ENCODE results near the gene C3orf22. TPM values are rescaled to one million over a fixed set of nuclear protein-coding genes. Genes with fewer than 3 reads are reported as not detected.

C3orf22 gene
- total RNA-seq, 4 donors from 2014 or later = not detected

DNA sequence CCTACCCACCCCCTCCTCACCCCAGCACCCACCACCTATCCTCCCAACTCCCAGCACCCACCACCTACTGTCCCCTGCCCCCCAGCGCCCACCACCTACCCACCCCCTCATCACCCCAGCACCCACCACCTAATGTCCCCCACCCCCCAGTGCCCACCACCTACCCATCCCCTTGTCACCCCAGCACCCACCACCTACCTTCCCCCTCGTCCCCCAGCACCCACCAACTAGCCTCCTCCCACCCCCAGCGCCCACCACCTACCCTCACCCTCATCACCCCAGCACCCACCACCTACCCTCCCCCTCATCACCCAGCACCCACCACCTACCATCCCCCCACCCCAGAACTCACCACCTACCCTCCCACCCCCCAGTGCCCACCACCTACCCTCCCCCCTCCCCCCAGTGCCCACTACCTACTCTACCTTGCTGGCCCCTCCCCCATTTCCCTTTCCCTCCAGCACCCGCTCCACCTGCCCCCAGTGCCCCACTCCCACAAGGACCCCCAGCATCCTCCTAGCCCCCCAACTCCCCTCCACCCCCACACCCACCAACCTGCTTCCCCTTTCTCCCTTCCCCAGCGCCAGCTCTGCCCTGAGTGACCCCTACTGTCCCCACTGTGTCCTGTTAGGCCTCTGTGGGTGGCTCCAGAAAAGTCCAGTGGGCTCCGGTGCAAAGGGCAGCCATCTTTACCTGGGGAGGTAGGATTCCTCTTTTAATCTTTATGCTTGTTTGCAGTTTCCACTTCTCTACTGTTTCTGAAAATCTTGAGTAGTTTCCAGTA lies 42.4 kb downstream of the C3orf22 start:
- no peak for DNase-seq (ENCODE audit: low spot score in 2 of 2)
- intact Hi-C loops (cut with DNase I; ENCODE audit: low total_unique reads) = no loop called here
- 92 to 97% methylated on average over 3 of the region's 6 CpGs for WGBS, 2 donors
- TF ChIP-seq POLR2A (IDR thresholded peaks at IDR 0.05) = no peak
- TF ChIP-seq, protein P1, sequence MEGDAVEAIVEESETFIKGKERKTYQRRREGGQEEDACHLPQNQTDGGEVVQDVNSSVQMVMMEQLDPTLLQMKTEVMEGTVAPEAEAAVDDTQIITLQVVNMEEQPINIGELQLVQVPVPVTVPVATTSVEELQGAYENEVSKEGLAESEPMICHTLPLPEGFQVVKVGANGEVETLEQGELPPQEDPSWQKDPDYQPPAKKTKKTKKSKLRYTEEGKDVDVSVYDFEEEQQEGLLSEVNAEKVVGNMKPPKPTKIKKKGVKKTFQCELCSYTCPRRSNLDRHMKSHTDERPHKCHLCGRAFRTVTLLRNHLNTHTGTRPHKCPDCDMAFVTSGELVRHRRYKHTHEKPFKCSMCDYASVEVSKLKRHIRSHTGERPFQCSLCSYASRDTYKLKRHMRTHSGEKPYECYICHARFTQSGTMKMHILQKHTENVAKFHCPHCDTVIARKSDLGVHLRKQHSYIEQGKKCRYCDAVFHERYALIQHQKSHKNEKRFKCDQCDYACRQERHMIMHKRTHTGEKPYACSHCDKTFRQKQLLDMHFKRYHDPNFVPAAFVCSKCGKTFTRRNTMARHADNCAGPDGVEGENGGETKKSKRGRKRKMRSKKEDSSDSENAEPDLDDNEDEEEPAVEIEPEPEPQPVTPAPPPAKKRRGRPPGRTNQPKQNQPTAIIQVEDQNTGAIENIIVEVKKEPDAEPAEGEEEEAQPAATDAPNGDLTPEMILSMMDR (IDR thresholded peaks at IDR 0.05) = no peak
- H3K4me3 ChIP-seq (ENCODE audit: low read depth, poor library complexity, severe bottlenecking) = no peak overlapping the region

DNA sequence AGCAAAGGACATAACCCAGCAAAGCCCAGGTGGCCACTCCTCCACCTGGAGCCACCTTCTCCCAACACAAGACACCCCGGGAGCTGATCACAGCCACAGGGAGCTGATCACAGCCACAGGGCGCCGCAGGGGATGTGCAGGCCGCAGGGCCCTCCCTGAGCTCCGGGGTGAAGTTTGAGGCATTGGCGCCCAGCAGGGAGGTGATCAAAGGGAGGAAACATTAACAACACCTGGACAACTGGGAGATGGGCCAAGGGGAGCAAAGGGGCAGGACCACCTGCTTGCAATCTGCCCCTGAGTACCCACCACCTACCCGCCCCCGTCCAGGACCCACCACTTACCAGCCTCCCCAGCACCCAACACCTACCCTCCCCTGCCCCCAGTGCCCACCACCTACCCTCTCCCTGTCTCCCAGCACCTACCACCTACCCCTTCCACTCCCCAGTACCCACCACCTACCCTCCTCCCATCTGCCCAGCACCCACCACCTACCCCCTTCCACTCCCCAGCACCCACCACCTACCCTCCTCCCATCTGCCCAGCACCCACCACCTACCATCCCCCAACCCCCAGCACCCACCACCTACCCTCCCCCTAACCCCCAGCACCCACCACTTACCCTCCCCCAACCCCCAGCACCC lies 43.5 kb downstream of the C3orf22 start:
- TF ChIP-seq, protein P1 (IDR thresholded peaks at IDR 0.05) = no peak
- TF ChIP-seq POLR2A (IDR thresholded peaks at IDR 0.05) = no peak
- no peak overlapping the region for H3K4me3 ChIP-seq (ENCODE audit: low read depth, poor library complexity, severe bottlenecking)
- WGBS, 2 donors = 82% methylated on average over 5 to 8 of the region's 8 CpGs
- intact Hi-C loops (cut with DNase I; ENCODE audit: low total_unique reads) = no loop called here
- DNase-seq (ENCODE audit: low spot score in 2 of 2) = no peak

DNA sequence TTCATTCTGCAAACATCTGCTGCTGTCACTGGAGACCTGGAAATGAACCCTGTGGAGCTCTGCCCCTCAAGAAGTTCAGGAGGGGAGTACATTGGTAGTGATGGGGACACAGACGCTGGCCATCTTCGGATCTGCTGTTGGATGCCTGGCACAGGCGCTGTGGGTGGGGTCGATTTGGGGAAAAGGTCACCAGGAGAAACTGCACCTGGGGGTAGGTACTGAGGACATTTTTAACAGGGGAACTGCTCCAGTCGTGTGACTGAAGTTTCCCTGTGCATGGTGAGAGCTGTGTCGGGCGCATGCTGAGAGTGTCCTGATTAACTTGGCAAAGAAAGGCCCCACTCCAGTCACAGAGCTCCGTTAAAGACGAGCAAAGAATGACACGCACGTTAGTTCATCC lies 44.6 kb downstream of the C3orf22 start:
- H3K4me3 ChIP-seq (ENCODE audit: low read depth, poor library complexity, severe bottlenecking) = no peak overlapping the region
- WGBS, 2 donors = 87 to 89% methylated on average over 11 of the region's 11 CpGs
- TF ChIP-seq POLR2A (IDR thresholded peaks at IDR 0.05) = no peak
- TF ChIP-seq, protein P1 (IDR thresholded peaks at IDR 0.05) = no peak
- DNase-seq (ENCODE audit: low spot score in 2 of 2) = no peak
- intact Hi-C loops (cut with DNase I; ENCODE audit: low total_unique reads) = no loop called here

DNA sequence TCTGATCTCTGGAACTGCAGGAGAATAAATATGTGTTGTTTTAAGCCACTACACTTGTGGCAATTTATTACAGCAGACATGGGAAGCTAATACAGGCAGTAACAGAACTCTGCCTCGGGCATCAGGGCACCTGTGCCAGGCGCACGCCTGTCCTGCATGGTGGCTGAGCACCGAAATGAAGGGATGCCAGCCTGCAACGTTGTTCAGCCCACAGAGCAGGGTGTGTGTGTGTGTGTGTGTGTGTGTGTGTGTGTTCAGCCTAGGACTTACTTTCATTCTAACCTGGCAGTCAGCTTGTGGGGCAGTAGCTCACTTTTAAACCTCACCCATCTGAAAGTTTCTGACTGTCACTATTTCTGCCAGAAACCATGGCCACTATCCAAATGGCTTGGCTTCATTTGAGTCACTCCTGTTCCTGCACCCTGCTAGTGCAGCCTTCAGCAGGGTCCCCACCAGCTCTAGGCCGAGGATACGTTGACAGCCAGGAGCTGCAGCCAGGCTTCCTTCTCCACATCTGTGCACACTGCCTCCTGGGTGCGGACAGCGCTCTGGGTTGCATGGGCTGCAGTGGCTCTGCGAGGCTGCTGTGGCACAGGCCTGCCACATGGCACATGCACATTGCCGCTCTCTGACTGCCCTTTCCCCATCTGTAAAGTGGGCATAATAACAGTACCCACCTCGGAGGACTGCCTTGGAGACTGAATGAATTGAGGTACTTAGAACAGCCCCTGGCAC lies 45.6 kb downstream of the C3orf22 start:
- 56 to 64% methylated on average over 12 of the region's 12 CpGs for WGBS, 2 donors
- TF ChIP-seq, protein P1 (IDR thresholded peaks at IDR 0.05) = no peak
- TF ChIP-seq POLR2A (IDR thresholded peaks at IDR 0.05) = no peak
- H3K4me3 ChIP-seq (ENCODE audit: low read depth, poor library complexity, severe bottlenecking) = no peak overlapping the region
- no peak for DNase-seq (ENCODE audit: low spot score in 2 of 2)
- intact Hi-C loops (cut with DNase I; ENCODE audit: low total_unique reads) = no loop called here

DNA sequence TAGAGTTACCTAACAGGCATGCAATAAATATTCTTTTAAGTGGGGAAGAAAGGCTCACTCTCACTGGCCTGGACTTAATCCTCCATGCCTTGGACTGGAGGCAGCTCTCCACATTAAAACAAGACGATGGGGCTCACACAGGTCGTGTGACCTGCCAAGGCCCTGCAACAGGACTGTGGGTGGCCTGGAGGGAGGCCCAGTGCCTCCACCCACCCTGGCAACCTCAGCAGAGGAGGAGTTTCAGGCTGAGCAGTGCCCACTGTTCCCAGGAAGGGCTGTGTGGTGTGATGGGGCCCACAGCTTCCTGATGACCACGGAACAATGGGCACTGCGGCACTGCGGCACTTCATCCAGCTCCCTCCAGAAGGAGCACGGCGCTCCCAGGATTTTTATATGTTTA lies 46.7 kb downstream of the C3orf22 start:
- no peak for DNase-seq (ENCODE audit: low spot score in 2 of 2)
- TF ChIP-seq, protein P1 (IDR thresholded peaks at IDR 0.05) = no peak
- TF ChIP-seq POLR2A (IDR thresholded peaks at IDR 0.05) = no peak
- intact Hi-C loops (cut with DNase I; ENCODE audit: low total_unique reads) = no loop called here
- 63 to 71% methylated on average over 7 of the region's 7 CpGs for WGBS, 2 donors
- no peak overlapping the region for H3K4me3 ChIP-seq (ENCODE audit: low read depth, poor library complexity, severe bottlenecking)
